ENCODE results near the gene AACS. TPM values are rescaled to one million over a fixed set of nuclear protein-coding genes. Genes with fewer than 3 reads are reported as not detected.

Gene AACS
- total and polyA plus RNA-seq, 10 of the 15 experiments (the other 5 are each of a cell fraction or from before 2014, with no cell fraction given) = 10.1 to 34.0 (median 21.1) TPM

- Histone ChIP-seq H3K36me3 (ENCODE audit: control insufficient read depth in 2 of 2, insufficient read depth in 2 of 2, low read length in 1 of 2) (no peaks in the 10 kb centered on the region), H3K27ac (ENCODE audit: control insufficient read depth, insufficient read depth) (no peak overlapping the region), H3K9me3 (replicated peaks; ENCODE audit: control insufficient read depth, insufficient read depth, low read length) (no peaks in the 10 kb centered on the region), H3K9ac (ENCODE audit: control insufficient read depth, insufficient read depth, low read length) (no peak overlapping the region), H3K79me2 (ENCODE audit: control insufficient read depth, insufficient read depth, low read length) (no peaks in the 10 kb centered on the region), H3K4me1 (ENCODE audit: control insufficient read depth, insufficient read depth, low read length) (no peaks in the 10 kb centered on the region), H2AFZ (ENCODE audit: control insufficient read depth, low read depth, low read length) (no peak overlapping the region), H4K20me1 (ENCODE audit: control insufficient read depth, insufficient read depth) (no peaks in the 10 kb centered on the region), H3K4me3 (no peak overlapping the region), H3K27me3 (replicated peaks in 1 of 2; ENCODE audit: control insufficient read depth in 2 of 2, insufficient read depth in 2 of 2, low read length in 1 of 2) (peaks cover 10 to 11% of the 10 kb centered on the region in 2 experiments), H3K4me2 (ENCODE audit: control insufficient read depth, insufficient read depth) (no peak overlapping the region)
- BruUV-seq (replicated peaks) = no TSS peak
- SMC1A ChIA-PET (ENCODE audit: uncharacterized antibody, unreplicated experiment) = interaction anchor here (0.8 to 1.4 kb wide), 4 partner anchors 18 to 552 kb away, joined by 3 to 6 read pairs (median 3); no protein-coding TSS in a partner anchor
- RAD21 ChIA-PET (ENCODE audit: unreplicated experiment) = interaction anchor here (1.5 kb wide), 1 partner anchor 18 kb away, joined by 9 read pairs; no protein-coding TSS in a partner anchor
- DNase-seq (ENCODE audit: low read depth, low spot score) (no peak), ATAC-seq (no peak), FAIRE-seq (no peak)
- intact Hi-C loops (cut with micrococcal nuclease; ENCODE audit: unreplicated experiment) (loop anchor here (1.0 to 10.0 kb wide), 5 partner anchors 219 to 1563 kb away; no protein-coding TSS in a partner anchor), in situ Hi-C loops (cut with MboI) (loop anchor here (5.0 to 25.0 kb wide), 2 partner anchors 218 to 1678 kb away; no protein-coding TSS in a partner anchor)
- CTCF ChIA-PET = interaction anchor here (0.6 to 3.4 kb wide), 11 partner anchors 18 to 1691 kb away, joined by 3 to 32 read pairs (median 4); no protein-coding TSS in a partner anchor
- 7% methylated on average over 16 of the region's 16 CpGs for WGBS (ENCODE audit: insufficient coverage, insufficient replicate concordance, low lambda C conversion rate, missing lambda C conversion rate)
- POLR2A ChIA-PET = interaction anchor here (0.6 kb wide), 1 partner anchor 188 kb away, joined by 4 read pairs; no protein-coding TSS in a partner anchor
- TF ChIP-seq LARP7 (IDR thresholded peaks at IDR 0.05) = no peak
- no peak for TF ChIP-seq MTA2 (IDR thresholded peaks at IDR 0.05; ENCODE audit: low read depth)
- no peak for TF ChIP-seq HCFC1 (IDR thresholded peaks at IDR 0.05; ENCODE audit: low read length)
- TF ChIP-seq FOXM1 (IDR thresholded peaks at IDR 0.05; ENCODE audit: low read depth, low read length) = no peak
- no peak for TF ChIP-seq IRF4 (IDR thresholded peaks at IDR 0.05; ENCODE audit: low read depth, low read length)
- TF ChIP-seq YBX1 (IDR thresholded peaks at IDR 0.05) = no peak
- TF ChIP-seq FOS (IDR thresholded peaks at IDR 0.05; ENCODE audit: borderline replicate concordance, extremely low read depth, insufficient read length) = no peak
- no peak for TF ChIP-seq WRNIP1 (IDR thresholded peaks at IDR 0.05; ENCODE audit: borderline replicate concordance, low read depth, low read length)
- no peak for TF ChIP-seq RB1 (IDR thresholded peaks at IDR 0.05; ENCODE audit: borderline replicate concordance)
- no peak for TF ChIP-seq NR2F1 (conservative IDR thresholded peaks at IDR 0.05)
- no peak for TF ChIP-seq SMAD1 (IDR thresholded peaks at IDR 0.05; ENCODE audit: low read depth, partially characterized antibody)
- TF ChIP-seq TARDBP (IDR thresholded peaks at IDR 0.05; ENCODE audit: borderline replicate concordance) = no peak
- TF ChIP-seq CHD1 (IDR thresholded peaks at IDR 0.05; ENCODE audit: low read depth, low read length) = no peak
- no peak for TF ChIP-seq MEF2B (IDR thresholded peaks at IDR 0.05; ENCODE audit: partially characterized antibody, poor library complexity, severe bottlenecking)
- no peak for TF ChIP-seq SREBF1 (IDR thresholded peaks at IDR 0.05; ENCODE audit: low read length)
- no peak for TF ChIP-seq RBBP5 (conservative IDR thresholded peaks at IDR 0.05)
- TF ChIP-seq GATAD2B (conservative IDR thresholded peaks at IDR 0.05; ENCODE audit: low read depth) = no peak
- no peak for TF ChIP-seq PBX3 (IDR thresholded peaks at IDR 0.05; ENCODE audit: insufficient replicate concordance, low read depth, low read length)
These were observed 119.2 kb downstream of the AACS start for GRCh38 chr12:125184213-125184967.
